HL-60/S4 treated with phorbol 12-myristate 13-acetate at 8.2 ng/mL for 4 days and 3 days (cell line): ENCODE data around the gene GAB2.

ENCODE experiments used
- in situ Hi-C: fragments of 300-500 bp; cut with MboI; formaldehyde crosslinking; loops from 2 replicates; pipeline ENCODE4 v1.15.0; 2022; ENCODE audit warnings: low sequenced_read_pairs

Gene GAB2

DNA sequence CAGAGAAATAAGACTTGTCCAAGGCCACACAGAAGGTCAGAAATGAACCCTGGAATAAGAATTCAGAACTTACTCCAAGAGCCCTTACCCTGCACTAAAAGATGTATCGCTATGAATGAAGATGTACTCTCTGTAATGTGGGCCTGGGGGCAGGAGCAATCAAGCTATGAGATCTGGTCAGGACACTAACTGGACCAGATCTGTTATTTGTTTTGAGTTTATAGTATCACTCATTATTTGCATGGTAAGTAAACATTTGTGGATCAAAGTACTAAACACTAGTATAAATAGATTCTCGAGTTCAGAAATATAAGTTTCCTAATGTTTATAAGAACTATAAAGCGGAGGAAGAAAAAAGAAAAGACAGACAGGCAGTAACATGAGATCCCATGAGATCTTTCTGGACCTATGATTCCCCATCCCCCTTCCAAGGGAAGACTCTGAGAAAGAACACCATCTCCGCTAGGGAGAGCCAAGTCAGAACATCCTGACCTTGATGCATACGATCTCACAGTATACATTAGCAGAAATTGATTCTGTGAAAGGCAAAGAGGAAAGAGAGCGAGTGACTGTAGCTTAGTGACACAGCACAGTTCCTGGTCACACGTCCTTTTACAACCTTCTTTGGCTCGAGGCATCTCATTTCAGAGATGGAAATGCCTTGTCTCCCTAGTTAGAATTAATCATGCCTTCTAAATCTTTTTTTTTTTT lies 157.7 kb downstream of the GAB2 start:
- in situ Hi-C loops = no loop called here

DNA sequence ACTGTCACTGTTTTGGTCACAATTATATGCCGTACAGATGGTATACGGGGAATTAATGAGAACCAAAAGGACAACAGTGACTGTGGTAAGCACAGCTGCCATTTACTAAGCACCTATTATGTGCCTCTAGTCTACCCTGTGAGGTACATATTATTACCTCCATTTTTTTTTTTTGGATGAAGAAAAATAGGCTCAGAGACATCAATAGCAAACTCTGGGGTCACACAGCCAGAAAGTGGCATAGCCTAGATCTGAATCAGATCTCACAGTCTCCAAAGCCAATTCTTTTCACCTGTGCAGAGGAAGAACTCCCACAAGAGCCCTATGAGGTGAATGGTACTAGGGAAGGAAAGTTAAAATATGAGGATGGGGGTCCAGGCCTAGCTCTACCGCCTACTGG lies 160.0 kb downstream of the GAB2 start:
- in situ Hi-C loops = no loop called here

DNA sequence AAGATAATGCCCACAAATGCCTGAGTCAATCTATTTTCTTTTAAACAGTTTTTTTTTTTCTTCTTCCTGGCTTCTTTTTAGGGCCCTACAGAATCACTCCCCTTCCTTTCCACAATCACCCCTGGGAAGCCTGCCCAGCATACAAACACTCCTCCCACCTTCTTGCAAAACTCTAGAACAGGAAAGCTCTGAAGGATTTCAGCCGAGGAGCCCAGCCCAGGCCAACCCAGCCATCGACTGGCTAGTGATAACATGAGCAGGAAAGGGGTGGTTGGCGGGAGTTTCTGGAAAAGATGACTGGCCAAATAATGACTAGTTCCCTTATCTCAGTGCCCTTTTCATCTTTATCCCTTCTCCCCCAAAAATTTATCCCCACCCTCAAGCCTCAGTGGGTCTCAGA lies 160.7 kb downstream of the GAB2 start:
- in situ Hi-C loops = no loop called here

DNA sequence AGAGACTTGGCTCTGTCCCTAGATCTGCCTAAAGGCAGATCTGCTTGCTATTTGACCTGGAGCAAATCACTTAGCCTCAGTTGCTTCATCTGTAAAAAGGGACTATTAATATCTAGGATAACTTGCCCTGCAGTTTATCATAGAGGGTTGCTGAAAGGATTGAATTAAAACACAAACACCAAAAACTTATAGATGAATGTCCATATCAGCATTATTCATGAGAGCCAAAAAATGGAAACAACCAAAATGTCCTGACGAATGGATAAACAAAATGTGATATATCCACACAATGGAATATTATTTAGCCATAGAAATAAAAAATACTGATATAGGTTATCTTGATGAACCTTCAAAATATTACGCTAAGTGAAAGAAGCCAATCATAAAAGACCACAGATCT lies 161.7 kb downstream of the GAB2 start:
- in situ Hi-C loops = no loop called here

DNA sequence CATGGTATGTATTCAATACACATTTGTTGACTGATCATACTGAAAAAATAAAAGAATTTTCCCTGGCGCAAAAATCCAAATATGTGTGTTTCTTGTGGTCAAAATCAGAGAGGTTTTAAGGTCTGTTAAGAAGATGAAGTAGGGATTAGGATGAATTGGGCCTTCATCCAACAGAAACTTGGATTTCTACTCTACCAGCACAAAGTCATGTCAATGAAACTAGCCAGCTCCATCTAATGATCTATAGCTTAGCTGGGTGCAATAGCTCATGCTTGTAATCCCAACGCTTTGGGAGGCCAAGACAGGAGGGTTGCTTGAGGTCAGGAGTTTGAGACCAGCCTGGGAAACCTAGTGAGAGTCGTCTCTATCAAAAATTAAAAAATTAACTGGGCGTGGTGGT lies 163.4 kb downstream of the GAB2 start:
- in situ Hi-C loops = no loop called here

DNA sequence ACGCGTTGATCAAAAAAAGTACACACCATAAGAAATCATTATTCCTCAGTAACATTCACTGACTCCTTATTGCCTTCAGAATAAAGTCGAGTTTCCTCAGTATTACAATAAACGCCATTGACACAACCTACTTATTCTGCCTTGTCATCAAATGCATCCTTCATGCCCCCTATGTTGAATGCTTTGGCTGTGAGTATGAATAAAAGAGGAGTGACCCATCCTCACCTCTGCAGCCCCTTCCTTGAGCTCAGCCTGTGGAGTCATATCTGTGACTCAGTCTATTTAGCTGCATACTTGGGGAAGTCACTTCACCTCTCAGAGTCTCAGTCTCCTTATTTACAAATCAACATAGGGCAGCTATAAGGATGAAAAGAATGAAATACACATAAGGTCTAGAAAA lies 163.8 kb downstream of the GAB2 start:
- in situ Hi-C loops = no loop called here

DNA sequence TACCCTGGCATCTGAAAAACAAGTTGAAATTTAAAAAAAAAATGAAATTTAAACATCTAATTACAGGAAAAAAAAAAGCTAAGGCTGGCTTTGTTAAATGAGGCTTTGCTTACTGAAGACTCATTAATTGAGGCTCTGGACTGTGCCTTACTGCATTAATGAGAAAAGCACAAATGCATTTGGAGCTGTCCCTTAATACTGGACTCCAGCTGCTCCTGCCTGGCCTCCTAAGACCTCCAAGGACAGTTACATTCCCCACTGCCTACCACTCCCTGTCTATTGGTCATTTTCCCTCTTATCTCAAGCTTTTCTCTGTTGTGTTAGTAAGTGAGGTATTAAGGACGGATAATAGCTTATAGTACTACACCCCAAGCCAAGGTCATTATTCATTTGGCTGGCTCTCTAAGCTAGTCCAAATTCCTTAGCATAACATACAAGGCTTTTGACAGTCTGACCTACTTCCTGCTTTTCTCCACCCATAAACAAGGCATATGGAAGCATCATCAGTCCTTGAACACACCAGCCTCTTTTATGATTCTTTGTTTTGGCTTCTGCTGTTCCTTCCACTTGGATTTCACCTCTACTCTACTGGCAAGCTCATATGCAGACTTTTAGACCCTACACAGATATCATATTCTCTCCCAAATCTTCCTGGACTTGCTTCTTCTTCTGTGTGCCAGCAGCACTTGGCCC lies 166.4 kb downstream of the GAB2 start:
- in situ Hi-C loops = no loop called here

DNA sequence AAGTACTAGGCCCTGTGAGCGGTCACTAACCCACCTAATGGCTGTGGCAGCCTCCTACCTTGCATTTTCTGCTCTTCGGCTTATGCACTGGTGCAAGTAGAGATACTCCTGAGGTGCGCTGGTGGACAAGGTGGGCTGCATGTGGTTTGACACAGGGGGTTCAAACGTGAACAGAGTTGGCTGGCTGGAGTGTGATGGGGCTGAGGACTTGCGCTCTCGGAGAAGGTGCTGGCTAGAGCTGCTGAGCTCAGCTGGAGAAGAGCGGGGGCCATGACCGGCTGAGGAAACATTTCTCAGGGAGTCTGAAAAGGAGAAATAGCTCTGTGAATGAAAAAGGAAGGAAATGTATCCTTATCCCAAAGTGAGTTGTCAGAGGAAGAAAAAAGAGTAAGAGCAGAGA lies 167.5 kb downstream of the GAB2 start:
- in situ Hi-C loops = no loop called here

DNA sequence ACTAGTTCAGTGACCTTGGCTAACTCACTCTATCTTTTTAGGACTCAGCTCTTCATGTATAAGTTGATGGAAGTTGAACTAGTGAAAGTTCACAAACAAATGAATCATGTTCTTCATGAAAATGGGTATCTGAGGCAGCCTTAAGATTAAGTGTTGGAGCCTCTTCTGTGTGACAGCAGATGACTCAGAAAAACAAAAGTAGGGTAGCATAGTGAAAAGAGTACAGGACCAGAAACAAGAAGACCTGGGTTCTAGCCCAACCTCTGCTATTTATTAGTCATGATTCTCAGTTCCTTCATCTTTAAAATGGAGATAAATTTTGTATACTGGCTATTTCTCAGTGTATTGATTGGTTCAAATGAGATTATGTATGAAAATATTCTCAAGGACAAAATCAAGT lies 168.7 kb downstream of the GAB2 start:
- in situ Hi-C loops = loop anchor here (25.0 kb wide), 1 partner anchor 188 kb away; no protein-coding TSS in a partner anchor

DNA sequence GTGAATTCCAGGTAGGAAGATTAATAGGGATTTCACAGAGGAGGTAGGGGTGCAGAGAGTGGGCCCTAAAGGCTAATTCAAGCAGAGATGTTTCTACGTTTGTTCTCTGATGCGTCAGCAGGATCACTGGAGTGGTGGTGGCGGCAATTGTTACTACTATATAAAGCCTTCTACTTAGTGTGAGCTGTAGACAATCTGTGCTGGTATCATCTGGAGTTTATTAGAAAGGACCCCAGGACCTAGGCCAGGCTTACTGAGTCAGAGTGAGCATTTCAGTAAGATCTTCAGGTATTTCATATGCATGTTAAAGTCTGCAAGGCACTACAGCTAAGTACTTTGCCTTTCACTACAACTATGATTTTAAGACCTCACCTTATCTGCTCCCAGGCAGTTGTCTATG lies 169.4 kb downstream of the GAB2 start:
- in situ Hi-C loops = loop anchor here (25.0 kb wide), 1 partner anchor 189 kb away; no protein-coding TSS in a partner anchor

DNA sequence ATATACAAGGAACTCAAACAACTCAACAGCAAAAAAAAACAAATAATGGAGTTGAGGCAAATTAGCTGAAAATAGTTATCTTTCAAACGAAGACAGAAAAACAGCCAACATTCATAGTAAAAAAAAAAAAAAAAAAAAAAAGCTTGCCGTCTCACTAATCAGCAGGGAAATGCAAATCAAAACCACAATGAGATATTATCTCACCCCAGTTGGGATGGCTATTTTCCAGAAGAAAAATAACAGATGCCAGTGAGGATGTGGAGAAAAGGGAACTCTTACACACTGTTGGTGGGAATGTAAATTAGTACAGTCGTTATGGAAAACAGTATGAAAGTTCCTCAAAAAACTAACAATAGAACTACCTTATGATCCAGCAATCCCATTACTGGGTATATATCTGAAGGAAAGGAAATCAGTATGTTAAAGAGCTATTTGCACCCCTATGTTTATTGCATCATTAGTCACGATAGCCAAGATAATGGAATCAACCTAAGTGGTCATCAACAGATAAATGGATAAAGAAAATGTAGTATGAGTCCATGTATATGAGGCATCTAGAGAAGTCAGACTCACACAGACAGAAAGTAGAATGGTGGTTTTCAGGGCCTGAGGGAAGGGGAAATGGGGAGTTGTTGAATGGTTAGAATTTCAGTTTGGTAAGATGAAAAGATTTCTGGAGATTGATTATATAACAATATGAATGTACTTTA lies 172.9 kb downstream of the GAB2 start:
- in situ Hi-C loops = loop anchor here (25.0 kb wide), 1 partner anchor 193 kb away; no protein-coding TSS in a partner anchor

DNA sequence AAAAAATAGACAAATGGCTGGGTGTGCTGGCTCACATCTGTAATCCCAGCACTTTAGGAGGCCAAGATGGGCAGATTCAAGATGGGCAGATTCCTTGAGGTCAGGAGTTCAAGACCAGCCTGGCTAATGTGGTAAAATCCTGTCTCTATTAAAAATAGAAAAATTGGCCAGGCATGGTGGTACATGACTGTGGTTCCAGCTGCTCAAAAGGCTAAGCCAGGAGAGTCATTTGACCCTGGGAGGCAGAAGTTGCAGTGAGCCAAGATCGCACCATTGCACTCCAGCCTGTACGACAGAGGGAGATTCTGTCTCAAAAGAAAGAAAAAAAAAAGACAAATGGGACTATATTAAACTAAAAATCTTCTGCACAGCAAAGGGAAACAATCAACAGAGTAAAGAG lies 173.5 kb downstream of the GAB2 start:
- in situ Hi-C loops = loop anchor here (25.0 kb wide), 1 partner anchor 193 kb away; no protein-coding TSS in a partner anchor

DNA sequence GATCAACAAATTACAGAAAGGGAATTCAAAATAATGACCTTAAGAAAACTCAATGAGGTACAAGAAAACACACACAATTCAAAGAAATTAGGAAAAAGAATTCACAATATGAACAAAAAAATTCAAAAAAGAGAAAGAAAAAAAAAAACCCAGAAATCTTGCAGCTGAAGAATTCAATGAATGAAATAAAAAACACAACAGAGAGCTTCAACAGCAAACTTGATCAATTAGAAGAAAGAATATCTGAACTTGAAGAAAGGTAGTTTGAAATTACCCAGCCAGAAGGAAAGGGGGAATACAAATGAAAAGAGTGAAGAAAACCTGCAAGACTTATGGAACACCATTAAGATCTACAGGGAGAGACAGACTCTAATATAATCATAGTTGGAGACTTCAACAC lies 176.1 kb downstream of the GAB2 start:
- in situ Hi-C loops = loop anchor here (25.0 kb wide), 1 partner anchor 196 kb away; no protein-coding TSS in a partner anchor

DNA sequence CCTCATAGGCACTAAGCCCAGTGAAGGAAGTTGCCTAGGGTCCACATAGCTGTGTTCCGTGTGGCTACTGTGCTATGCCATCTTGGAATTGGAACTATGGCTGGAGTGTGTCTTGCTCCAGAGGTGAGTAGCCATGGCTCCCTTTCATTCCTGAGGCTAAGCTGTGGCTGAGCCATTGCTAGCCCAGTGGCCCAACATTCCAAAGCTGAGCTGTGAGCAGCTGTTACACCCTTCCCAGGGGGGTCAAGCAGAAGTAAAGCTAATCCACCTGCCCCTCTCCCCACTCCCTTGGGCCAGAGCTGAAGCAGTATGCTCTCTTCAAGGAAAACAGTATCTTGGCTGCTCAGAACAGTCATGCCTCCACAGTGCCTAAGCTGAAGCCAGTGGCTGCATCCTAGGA lies 177.8 kb downstream of the GAB2 start:
- in situ Hi-C loops = loop anchor here (25.0 kb wide), 1 partner anchor 198 kb away; no protein-coding TSS in a partner anchor

DNA sequence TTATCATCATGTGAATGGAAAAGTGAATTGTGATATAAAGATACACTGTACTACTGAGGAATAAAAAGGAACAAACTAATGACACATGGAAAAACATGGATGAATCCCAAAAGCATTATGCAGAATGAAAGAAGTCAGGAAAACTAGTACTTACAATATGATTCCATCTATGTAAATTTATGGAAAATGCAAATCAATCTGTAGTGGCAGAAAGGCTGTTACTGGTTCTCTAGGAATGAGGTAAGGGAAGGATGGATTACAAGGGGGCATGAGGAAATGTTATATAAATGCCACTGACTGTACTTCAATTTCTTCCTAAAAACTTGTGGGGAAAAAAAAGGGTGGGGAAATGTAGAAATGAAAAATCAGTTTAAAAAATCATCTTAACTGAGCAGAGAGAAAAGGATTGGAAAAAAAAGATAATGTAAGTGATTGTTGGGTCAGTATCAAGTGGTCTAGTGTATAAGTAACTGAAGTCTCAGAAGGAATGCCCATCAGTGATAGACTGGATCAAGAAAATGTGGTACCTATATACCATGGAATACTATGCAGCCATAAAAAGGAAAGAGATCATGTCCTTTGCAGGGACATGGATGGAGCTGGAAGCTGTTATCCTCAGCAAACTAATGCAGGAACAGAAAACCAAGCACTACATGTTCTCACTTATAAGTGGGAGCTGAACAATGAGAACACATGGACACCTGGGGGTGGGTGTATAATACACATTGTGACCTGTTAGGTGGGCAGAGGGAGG lies 180.2 kb downstream of the GAB2 start:
- in situ Hi-C loops = loop anchor here (25.0 kb wide), 1 partner anchor 200 kb away; no protein-coding TSS in a partner anchor

DNA sequence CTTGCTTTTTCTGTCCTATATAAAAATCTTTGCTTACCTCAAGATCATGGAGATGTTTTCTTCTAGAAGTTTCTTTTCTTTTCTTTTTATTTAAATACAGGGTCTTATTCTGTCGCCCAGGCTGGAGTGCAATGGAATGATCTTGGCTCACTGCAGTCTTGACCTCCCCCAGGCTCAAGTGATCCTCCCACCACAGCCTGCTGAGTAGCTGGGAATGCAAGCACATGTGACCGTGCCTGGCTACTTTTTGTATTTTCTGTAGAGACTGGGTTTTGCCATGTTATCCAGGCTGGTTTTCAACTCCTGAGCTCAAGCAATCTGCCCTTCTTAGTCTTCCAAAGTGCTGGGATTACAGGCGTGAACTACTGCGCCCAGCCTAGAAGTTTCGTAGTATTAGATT lies 183.6 kb downstream of the GAB2 start:
- in situ Hi-C loops = loop anchor here (25.0 kb wide), 1 partner anchor 203 kb away; no protein-coding TSS in a partner anchor

DNA sequence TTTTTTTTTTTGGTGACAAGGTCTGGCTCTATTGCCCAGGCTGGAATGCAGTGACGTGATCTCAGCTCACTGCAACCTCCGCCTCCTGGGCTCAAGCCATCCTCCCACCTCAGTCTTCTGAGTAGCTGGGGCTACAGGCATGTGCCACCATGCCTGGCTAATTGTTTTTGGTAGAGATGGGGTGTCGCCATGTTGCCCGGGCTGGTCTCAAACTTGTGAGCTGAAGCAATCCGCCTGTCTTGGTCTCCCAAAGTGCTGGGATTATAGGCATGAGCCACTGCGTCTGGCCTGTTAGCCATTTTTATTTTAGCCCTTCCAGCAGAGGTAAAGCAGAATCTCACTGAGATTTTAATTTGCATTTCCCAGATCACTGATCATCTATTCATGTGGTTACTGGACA lies 184.6 kb downstream of the GAB2 start:
- in situ Hi-C loops = loop anchor here (25.0 kb wide), 1 partner anchor 204 kb away; no protein-coding TSS in a partner anchor

DNA sequence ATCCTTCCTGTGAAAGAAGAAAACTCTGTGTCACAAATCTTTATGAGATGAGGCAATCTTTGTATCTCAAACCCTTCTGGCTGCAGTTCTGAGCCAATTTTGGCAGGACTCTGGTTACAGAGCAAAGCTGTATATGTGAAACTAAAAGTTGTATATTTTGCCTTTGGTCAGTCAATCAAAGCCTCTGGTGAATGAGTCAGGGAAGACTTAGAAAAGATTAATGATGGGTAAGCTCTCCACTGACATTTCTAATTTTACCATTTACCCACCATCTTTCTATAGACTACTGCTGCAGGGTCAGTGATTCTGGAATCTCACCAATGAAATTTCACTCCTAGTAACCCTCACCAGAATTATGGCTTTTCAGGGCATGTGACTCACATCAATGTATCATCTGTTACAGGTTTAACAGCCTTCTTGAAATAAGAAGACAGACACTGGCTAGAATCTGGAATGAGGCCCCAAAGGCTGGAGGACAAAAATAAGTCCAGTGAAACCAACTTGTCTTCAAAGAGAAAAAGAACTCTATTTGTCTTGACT lies 185.6 kb downstream of the GAB2 start:
- in situ Hi-C loops = loop anchor here (25.0 kb wide), 1 partner anchor 205 kb away; no protein-coding TSS in a partner anchor

DNA sequence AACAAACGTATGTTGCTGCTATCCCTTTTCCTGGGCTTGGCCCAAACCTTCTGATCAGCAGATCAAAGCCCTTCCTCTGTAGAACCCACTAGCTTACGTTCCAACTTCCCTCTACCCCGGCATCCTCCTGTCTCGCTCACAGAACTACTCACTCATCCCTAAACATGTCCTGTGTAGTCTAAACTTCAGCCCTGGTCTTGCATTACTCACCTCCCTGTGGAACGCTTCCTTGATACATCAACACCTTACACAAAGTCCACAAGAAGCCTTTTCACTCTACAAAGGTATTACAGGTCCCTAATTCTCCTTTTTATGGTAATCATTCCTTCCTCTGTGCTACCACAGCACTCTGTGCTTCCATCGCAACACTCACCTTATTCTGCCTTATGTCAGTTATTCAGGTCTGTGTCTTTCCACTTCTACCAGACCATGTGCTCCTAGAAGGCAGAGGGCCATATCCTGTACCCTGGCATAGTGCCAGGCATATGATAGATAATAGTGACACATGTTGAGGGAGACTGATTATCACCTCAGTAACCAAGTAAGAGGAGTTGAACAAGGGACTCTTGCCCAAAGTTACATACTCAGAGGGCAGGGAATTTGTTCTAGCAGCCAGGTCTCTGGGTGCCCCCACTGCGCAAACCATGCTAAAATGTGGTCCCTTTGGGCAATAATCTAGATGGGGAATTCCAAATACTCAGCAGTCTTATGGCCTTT lies 187.3 kb downstream of the GAB2 start:
- in situ Hi-C loops = loop anchor here (25.0 kb wide), 1 partner anchor 207 kb away; no protein-coding TSS in a partner anchor

DNA sequence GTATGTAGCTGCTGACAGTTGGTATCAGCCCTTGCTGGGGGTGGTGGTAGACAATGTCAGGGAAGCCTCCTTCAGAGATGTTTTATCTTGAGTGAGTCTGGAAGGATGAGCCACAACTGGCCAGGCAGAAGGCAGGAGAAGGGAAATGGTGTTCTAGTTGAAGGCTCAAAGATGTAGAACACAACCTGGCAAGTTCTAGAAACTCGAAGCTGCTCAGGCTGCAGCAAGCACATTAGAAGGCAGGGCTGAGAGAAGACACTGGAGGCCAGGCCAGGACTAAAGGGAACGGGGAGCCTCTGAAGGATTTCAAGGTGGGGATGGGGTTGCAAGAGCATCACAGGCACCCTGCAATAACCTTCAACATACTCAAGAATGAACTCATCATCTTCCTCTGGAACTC lies 188.5 kb downstream of the GAB2 start:
- in situ Hi-C loops = loop anchor here (10.0 to 25.0 kb wide), 2 partner anchors 208 to 336 kb away; no protein-coding TSS in a partner anchor
